LNCaP clone FGC (cell line): Measurements from ENCODE around the gene NDRG2.

Experiments used
- DNase-seq: peaks from one replicate; pipeline ENCODE4 v3.0.0-alpha.2; 2011; ENCODE audit warnings: low read depth
- H3K4me3 ChIP-seq: 2 replicates; pipeline ENCODE4 v1.5.1; 2011; ENCODE audit warnings: mild to moderate bottlenecking, low read depth, low read length, control low read depth
- TF ChIP-seq, protein P1 (sequence below): IDR thresholded peaks from 2 replicates; pipeline ENCODE4 v1.5.1; 2012; ENCODE audit warnings: mild to moderate bottlenecking; ENCODE audit not compliant: control insufficient read depth, insufficient read depth; ENCODE audit errors: extremely low read depth

NDRG2 gene

DNA sequence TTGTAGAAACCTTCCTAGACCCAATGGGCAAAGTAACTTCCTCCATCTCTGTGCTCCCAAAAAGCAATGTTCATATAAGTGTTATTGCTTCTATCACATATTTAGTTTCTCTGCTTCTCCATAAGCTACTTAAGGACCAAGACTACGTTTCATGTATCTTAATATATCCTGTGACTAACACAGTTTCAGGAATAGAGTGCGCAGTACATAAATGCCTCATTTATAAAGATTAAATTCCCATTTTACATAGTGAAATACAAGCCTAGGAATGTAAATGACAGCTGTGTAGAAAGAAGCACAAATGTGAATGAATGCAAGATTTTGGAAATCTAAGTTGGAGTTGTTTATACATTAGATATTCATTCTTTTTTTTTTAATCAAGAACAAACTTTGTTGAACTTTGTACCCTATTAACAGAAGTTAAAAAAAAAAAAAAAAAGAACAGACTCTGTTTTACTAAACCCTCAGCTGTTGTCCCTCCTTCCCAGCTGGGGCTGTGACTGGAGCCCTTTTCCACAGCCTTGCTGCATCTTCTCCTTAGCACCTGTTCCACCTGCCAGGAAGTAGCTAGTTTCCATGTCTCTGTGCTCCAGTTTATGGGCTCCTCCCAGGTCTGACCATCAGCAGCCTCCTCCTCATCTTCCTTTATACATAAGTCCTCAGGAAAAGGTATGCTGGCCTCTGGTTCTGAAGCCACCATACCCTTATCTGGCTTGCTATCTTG is 42.1 kb downstream of the NDRG2 start:
- no peak for DNase-seq
- no peak overlapping the region for H3K4me3 ChIP-seq
- TF ChIP-seq, protein P1, sequence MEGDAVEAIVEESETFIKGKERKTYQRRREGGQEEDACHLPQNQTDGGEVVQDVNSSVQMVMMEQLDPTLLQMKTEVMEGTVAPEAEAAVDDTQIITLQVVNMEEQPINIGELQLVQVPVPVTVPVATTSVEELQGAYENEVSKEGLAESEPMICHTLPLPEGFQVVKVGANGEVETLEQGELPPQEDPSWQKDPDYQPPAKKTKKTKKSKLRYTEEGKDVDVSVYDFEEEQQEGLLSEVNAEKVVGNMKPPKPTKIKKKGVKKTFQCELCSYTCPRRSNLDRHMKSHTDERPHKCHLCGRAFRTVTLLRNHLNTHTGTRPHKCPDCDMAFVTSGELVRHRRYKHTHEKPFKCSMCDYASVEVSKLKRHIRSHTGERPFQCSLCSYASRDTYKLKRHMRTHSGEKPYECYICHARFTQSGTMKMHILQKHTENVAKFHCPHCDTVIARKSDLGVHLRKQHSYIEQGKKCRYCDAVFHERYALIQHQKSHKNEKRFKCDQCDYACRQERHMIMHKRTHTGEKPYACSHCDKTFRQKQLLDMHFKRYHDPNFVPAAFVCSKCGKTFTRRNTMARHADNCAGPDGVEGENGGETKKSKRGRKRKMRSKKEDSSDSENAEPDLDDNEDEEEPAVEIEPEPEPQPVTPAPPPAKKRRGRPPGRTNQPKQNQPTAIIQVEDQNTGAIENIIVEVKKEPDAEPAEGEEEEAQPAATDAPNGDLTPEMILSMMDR: no peak

DNA sequence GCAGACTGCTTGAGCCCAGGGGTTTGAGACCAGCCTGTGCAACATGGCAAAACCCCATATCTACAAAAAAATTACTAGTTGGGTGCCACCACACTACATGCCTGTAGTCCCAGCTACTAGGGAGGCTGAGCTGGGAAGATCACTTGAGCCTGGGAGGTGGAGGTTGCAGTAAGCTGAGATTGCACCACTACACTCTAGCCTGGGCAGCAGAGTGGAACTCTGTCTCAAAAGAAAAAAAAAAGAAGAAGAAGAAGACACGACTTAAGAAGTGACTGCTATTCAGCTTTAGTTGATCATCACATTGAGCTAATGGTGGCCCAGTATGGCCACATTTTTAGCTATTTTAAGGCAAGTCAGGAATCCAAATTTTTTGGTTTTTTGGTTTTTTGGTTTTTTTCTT is 44.0 kb downstream of the NDRG2 start:
- H3K4me3 ChIP-seq: no peak overlapping the region
- TF ChIP-seq, protein P1: no peak
- DNase-seq: no peak

GRCh38 chr14:20978687-20979086 is 46.2 kb downstream of the NDRG2 start:
- TF ChIP-seq, protein P1: no peak
- no peak overlapping the region for H3K4me3 ChIP-seq
- no peak for DNase-seq

GRCh38 chr14:20976291-20976690 is 48.6 kb downstream of the NDRG2 start:
- no peak for DNase-seq
- TF ChIP-seq, protein P1: no peak

GRCh38 chr14:20973501-20973900 is 51.4 kb downstream of the NDRG2 start:
- H3K4me3 ChIP-seq: no peak overlapping the region
- no peak for DNase-seq
- TF ChIP-seq, protein P1: no peak

More at GRCh38 chr14:20976291-20976690, 48.6 kb downstream of the NDRG2 start:
- H3K4me3 ChIP-seq: no peak overlapping the region

GRCh38 chr14:20971705-20972021 is 53.2 kb downstream of the NDRG2 start:
- TF ChIP-seq, protein P1: no peak
- H3K4me3 ChIP-seq: no peak overlapping the region; the same call in 1 of the 2 replicates
- no peak for DNase-seq
